ENCODE measurements around the gene MBNL2. TPM values are rescaled to one million over a fixed set of nuclear protein-coding genes. Genes with fewer than 3 reads are reported as not detected.

Gene MBNL2
- total and polyA plus RNA-seq, 5 donors, result 23.2 to 89.6 (median 75.8) TPM

- Histone ChIP-seq H3K4me3 (ENCODE audit: low read length) (no peak overlapping the region), H3K9me3 (ENCODE audit: control insufficient read depth, low read length) (no peaks in the 10 kb centered on the region), H3K27ac (ENCODE audit: low read length) (peak overlapping the region; percentile 30), H3K4me1 (ENCODE audit: control insufficient read depth, insufficient read depth, low read length) (peaks cover 8% of the 10 kb centered on the region), H3K27me3 (ENCODE audit: control insufficient read depth, insufficient read depth) (no peaks in the 10 kb centered on the region)
- intact Hi-C loops (cut with DNase I), result loop anchor here in 1 of 4 donors (10.0 kb wide), 2 partner anchors 288 to 342 kb away; no protein-coding TSS in a partner anchor
- WGBS, result 59% methylated on average over 15 of the region's 15 CpGs
- DNase-seq (no peak), ATAC-seq (peak; percentile 66 to 71)
Observed at GRCh38 chr13:97367016-97367822, 145.1 kb downstream of the MBNL2 start.

GRCh38 chr13:97369261-97369893 lies 147.2 kb downstream of the MBNL2 start:
- Histone ChIP-seq H3K4me3 (ENCODE audit: low read length) (peak overlapping the region; percentile 74), H3K27me3 (ENCODE audit: control insufficient read depth, insufficient read depth) (no peaks in the 10 kb centered on the region), H3K9me3 (ENCODE audit: control insufficient read depth, low read length) (no peaks in the 10 kb centered on the region), H3K4me1 (ENCODE audit: control insufficient read depth, insufficient read depth, low read length) (peaks cover 4% of the 10 kb centered on the region), H3K27ac (ENCODE audit: low read length) (no peak overlapping the region)
- intact Hi-C loops (cut with DNase I), result loop anchor here in 1 of 4 donors (10.0 kb wide), 2 partner anchors 285 to 345 kb away; no protein-coding TSS in a partner anchor
- WGBS, result 30% methylated on average over 4 of the region's 4 CpGs
- ATAC-seq (no peak), DNase-seq (no peak)

- 95% methylated on average over 7 of the region's 7 CpGs for WGBS
- ATAC-seq (no peak), DNase-seq (no peak)
- Histone ChIP-seq H3K27ac (ENCODE audit: low read length) (no peak overlapping the region), H3K27me3 (ENCODE audit: control insufficient read depth, insufficient read depth) (no peaks in the 10 kb centered on the region), H3K4me3 (ENCODE audit: low read length) (no peak overlapping the region), H3K4me1 (ENCODE audit: control insufficient read depth, insufficient read depth, low read length) (peaks cover 2% of the 10 kb centered on the region), H3K9me3 (ENCODE audit: control insufficient read depth, low read length) (no peaks in the 10 kb centered on the region)
- intact Hi-C loops (cut with DNase I), result no loop called here
Observed at GRCh38 chr13:97371486-97372109, 149.5 kb downstream of the MBNL2 start.

- WGBS, result 65% methylated on average over 4 of the region's 4 CpGs
- Histone ChIP-seq H3K4me3 (ENCODE audit: low read length) (no peak overlapping the region), H3K4me1 (ENCODE audit: control insufficient read depth, insufficient read depth, low read length) (peaks cover 2% of the 10 kb centered on the region), H3K27me3 (ENCODE audit: control insufficient read depth, insufficient read depth) (no peaks in the 10 kb centered on the region), H3K27ac (ENCODE audit: low read length) (no peak overlapping the region), H3K9me3 (ENCODE audit: control insufficient read depth, low read length) (no peaks in the 10 kb centered on the region)
- DNase-seq, result no peak
- intact Hi-C loops (cut with DNase I), result no loop called here
- ATAC-seq, result no peak
Observed at GRCh38 chr13:97372936-97373335, 150.8 kb downstream of the MBNL2 start.

GRCh38 chr13:97373787-97374186 lies 151.7 kb downstream of the MBNL2 start:
- ATAC-seq, result no peak
- H3K4me3 ChIP-seq (ENCODE audit: low read length), result no peak overlapping the region
- H3K9me3 ChIP-seq (ENCODE audit: control insufficient read depth, low read length), result no peaks in the 10 kb centered on the region
- 97% methylated on average over 6 of the region's 6 CpGs for WGBS
- peaks cover 2% of the 10 kb centered on the region for H3K4me1 ChIP-seq (ENCODE audit: control insufficient read depth, insufficient read depth, low read length)
- DNase-seq, result no peak
- intact Hi-C loops (cut with DNase I), result no loop called here
- no peaks in the 10 kb centered on the region for H3K27me3 ChIP-seq (ENCODE audit: control insufficient read depth, insufficient read depth)
- H3K27ac ChIP-seq (ENCODE audit: low read length), result no peak overlapping the region

GRCh38 chr13:97376981-97377380 lies 154.8 kb downstream of the MBNL2 start:
- WGBS, result 88% methylated on average over 6 of the region's 6 CpGs

GRCh38 chr13:97379386-97379785 lies 157.3 kb downstream of the MBNL2 start:
- ATAC-seq (no peak), DNase-seq (no peak)
- Histone ChIP-seq H3K4me3 (ENCODE audit: low read length) (no peak overlapping the region), H3K27me3 (ENCODE audit: control insufficient read depth, insufficient read depth) (no peaks in the 10 kb centered on the region), H3K4me1 (ENCODE audit: control insufficient read depth, insufficient read depth, low read length) (peaks cover 2% of the 10 kb centered on the region), H3K27ac (ENCODE audit: low read length) (no peak overlapping the region), H3K9me3 (ENCODE audit: control insufficient read depth, low read length) (no peaks in the 10 kb centered on the region)
- WGBS, result 87% methylated on average over 5 of the region's 5 CpGs
- intact Hi-C loops (cut with DNase I), result no loop called here

More at GRCh38 chr13:97376981-97377380, 154.8 kb downstream of the MBNL2 start:
- Histone ChIP-seq H3K27ac (ENCODE audit: low read length) (no peak overlapping the region), H3K4me1 (ENCODE audit: control insufficient read depth, insufficient read depth, low read length) (no peaks in the 10 kb centered on the region), H3K27me3 (ENCODE audit: control insufficient read depth, insufficient read depth) (no peaks in the 10 kb centered on the region), H3K4me3 (ENCODE audit: low read length) (no peak overlapping the region), H3K9me3 (ENCODE audit: control insufficient read depth, low read length) (no peaks in the 10 kb centered on the region)
- DNase-seq, result no peak
- ATAC-seq, result no peak
- intact Hi-C loops (cut with DNase I), result no loop called here

GRCh38 chr13:97380696-97381095 lies 158.6 kb downstream of the MBNL2 start:
- Histone ChIP-seq H3K4me3 (ENCODE audit: low read length) (no peak overlapping the region), H3K9me3 (ENCODE audit: control insufficient read depth, low read length) (no peaks in the 10 kb centered on the region), H3K4me1 (ENCODE audit: control insufficient read depth, insufficient read depth, low read length) (peaks cover 2% of the 10 kb centered on the region), H3K27ac (ENCODE audit: low read length) (no peak overlapping the region), H3K27me3 (ENCODE audit: control insufficient read depth, insufficient read depth) (no peaks in the 10 kb centered on the region)
- ATAC-seq (no peak), DNase-seq (no peak)
- intact Hi-C loops (cut with DNase I), result no loop called here
- 83% methylated on average over 6 of the region's 6 CpGs for whole genome bisulfite sequencing

- H3K9me3 ChIP-seq (ENCODE audit: control insufficient read depth, low read length), result no peaks in the 10 kb centered on the region
- H3K4me1 ChIP-seq (ENCODE audit: control insufficient read depth, insufficient read depth, low read length), result peaks cover 6% of the 10 kb centered on the region
- DNase-seq (no peak), ATAC-seq (no peak)
- no peaks in the 10 kb centered on the region for H3K27me3 ChIP-seq (ENCODE audit: control insufficient read depth, insufficient read depth)
- 95% methylated on average over 1 of the region's 1 CpG for WGBS
- intact Hi-C loops (cut with DNase I), result no loop called here
- H3K4me3 ChIP-seq (ENCODE audit: low read length), result no peak overlapping the region
- H3K27ac ChIP-seq (ENCODE audit: low read length), result no peak overlapping the region
Observed at GRCh38 chr13:97381189-97381588, 159.1 kb downstream of the MBNL2 start.

GRCh38 chr13:97382276-97382675 lies 160.1 kb downstream of the MBNL2 start:
- intact Hi-C loops (cut with DNase I), result no loop called here
- no peak overlapping the region for H3K4me3 ChIP-seq (ENCODE audit: low read length)
- H3K4me1 ChIP-seq (ENCODE audit: control insufficient read depth, insufficient read depth, low read length), result peaks cover 6% of the 10 kb centered on the region
- no peak for DNase-seq
- H3K9me3 ChIP-seq (ENCODE audit: control insufficient read depth, low read length), result no peaks in the 10 kb centered on the region
- H3K27ac ChIP-seq (ENCODE audit: low read length), result no peak overlapping the region
- 96% methylated on average over 5 of the region's 5 CpGs for WGBS
- no peak for ATAC-seq
- no peaks in the 10 kb centered on the region for H3K27me3 ChIP-seq (ENCODE audit: control insufficient read depth, insufficient read depth)

- no peaks in the 10 kb centered on the region for H3K9me3 ChIP-seq (ENCODE audit: control insufficient read depth, low read length)
- DNase-seq, result no peak
- 59% methylated on average over 2 of the region's 2 CpGs for WGBS
- ATAC-seq, result peak in 1 of 2 donors; percentile 11
- H3K4me3 ChIP-seq (ENCODE audit: low read length), result no peak overlapping the region
- intact Hi-C loops (cut with DNase I), result no loop called here
- H3K27me3 ChIP-seq (ENCODE audit: control insufficient read depth, insufficient read depth), result no peaks in the 10 kb centered on the region
- H3K4me1 ChIP-seq (ENCODE audit: control insufficient read depth, insufficient read depth, low read length), result peaks cover 6% of the 10 kb centered on the region
- H3K27ac ChIP-seq (ENCODE audit: low read length), result peak overlapping the region; percentile 21
Observed at GRCh38 chr13:97384371-97384770, 162.2 kb downstream of the MBNL2 start.

All from right cardiac atrium (tissue), 5 donors.